ENCODE results near the gene SLAMF6. TPM values are rescaled to one million over a fixed set of nuclear protein-coding genes. Genes with fewer than 3 reads are reported as not detected.

Gene SLAMF6
- total and polyA plus RNA-seq, 4 donors, result 0.76 to 1.2 (median 0.92) TPM

- Histone ChIP-seq H3K4me1 (ENCODE audit: control insufficient read depth in 4 of 4, insufficient read depth in 4 of 4, low read length in 3 of 4) (no peaks in the 10 kb centered on the region), H3K36me3 (ENCODE audit: control insufficient read depth in 4 of 4, insufficient read depth in 3 of 4, low read depth in 1 of 4, low read length in 3 of 4) (no peaks in the 10 kb centered on the region), H3K27ac (ENCODE audit: low read depth in 1 of 2, low read length in 2 of 2) (no peak overlapping the region), H3K4me3 (ENCODE audit: low read depth in 1 of 3, low read length in 3 of 3) (no peak overlapping the region), H3K9me3 (ENCODE audit: control insufficient read depth in 4 of 4, low read length in 3 of 4) (peaks cover 0 to 2% (median 0%) of the 10 kb centered on the region in 4 donors), H3K9ac (ENCODE audit: low read depth in 1 of 2, low read length in 2 of 2) (no peak overlapping the region), H3K27me3 (ENCODE audit: control insufficient read depth in 4 of 4, insufficient read depth in 4 of 4, low read length in 3 of 4) (no peaks in the 10 kb centered on the region)
- WGBS, result 82% methylated on average over 4 of the region's 4 CpGs
- TF ChIP-seq FOXA1 (IDR thresholded peaks at IDR 0.05) (no peak), HNF4G (IDR thresholded peaks at IDR 0.05) (no peak), ATF3 (IDR thresholded peaks at IDR 0.05) (no peak), JUND (IDR thresholded peaks at IDR 0.05) (no peak), FOXA2 (IDR thresholded peaks at IDR 0.05) (no peak), RXRA (IDR thresholded peaks at IDR 0.05) (no peak), HNF4A (conservative IDR thresholded peaks at IDR 0.05) (no peak), TAF1 (conservative IDR thresholded peaks at IDR 0.05) (no peak), NR2F2 (IDR thresholded peaks at IDR 0.05) (no peak), EGR1 (IDR thresholded peaks at IDR 0.05; ENCODE audit: low read depth in 2 of 2) (no peak), ZBTB33 (IDR thresholded peaks at IDR 0.05) (no peak), SP1 (IDR thresholded peaks at IDR 0.05) (no peak), REST (IDR thresholded peaks at IDR 0.05) (no peak), MAX (IDR thresholded peaks at IDR 0.05) (no peak), CTCF (IDR thresholded peaks at IDR 0.05; ENCODE audit: low read depth, low read length, missing input control) (no peak), GABPA (IDR thresholded peaks at IDR 0.05 in 1 of 2, conservative IDR thresholded peaks at IDR 0.05 in 1 of 2) (no peak), YY1 (IDR thresholded peaks at IDR 0.05) (no peak), RAD21 (IDR thresholded peaks at IDR 0.05) (no peak)
- no peak for DNase-seq (ENCODE audit: low spot score)
Measured at GRCh38 chr1:160558660-160559380, 35.8 kb upstream of the SLAMF6 start.

All from liver (tissue), 9 donors.